ENCODE results near the gene CPA5.

The CPA5 gene

GRCh38 chr7:130332259-130333053, 12.2 kb upstream of the CPA5 start:
- no peak for DNase-seq (ENCODE audit: low read depth in 1 of 2, low spot score in 1 of 2)

- no peak for DNase-seq (ENCODE audit: low read depth in 1 of 2, low spot score in 1 of 2)
These were observed 10.8 kb upstream of the CPA5 start for GRCh38 chr7:130333832-130334231.

- no peak for DNase-seq (ENCODE audit: low read depth in 1 of 2, low spot score in 1 of 2)
These were observed 10.3 kb upstream of the CPA5 start for GRCh38 chr7:130334274-130334673.

GRCh38 chr7:130337410-130337971, 7.1 kb upstream of the CPA5 start:
- no peak for DNase-seq (ENCODE audit: low read depth in 1 of 2, low spot score in 1 of 2)

GRCh38 chr7:130338233-130338632, 6.4 kb upstream of the CPA5 start:
- no peak for DNase-seq (ENCODE audit: low read depth in 1 of 2, low spot score in 1 of 2)

- DNase-seq (ENCODE audit: low read depth in 1 of 2, low spot score in 1 of 2) = no peak
These were observed 2.7 kb upstream of the CPA5 start for GRCh38 chr7:130341882-130342281.

GRCh38 chr7:130342701-130343380, 1.8 kb upstream of the CPA5 start:
- DNase-seq (ENCODE audit: low read depth in 1 of 2, low spot score in 1 of 2) = no peak

- no peak for DNase-seq (ENCODE audit: low read depth in 1 of 2, low spot score in 1 of 2)
These were observed 520 bp downstream of the CPA5 start for GRCh38 chr7:130345136-130345535.

GRCh38 chr7:130345725-130346124, 1.1 kb downstream of the CPA5 start:
- DNase-seq (ENCODE audit: low read depth in 1 of 2, low spot score in 1 of 2) = no peak

GRCh38 chr7:130346177-130346905, 1.7 kb downstream of the CPA5 start:
- no peak for DNase-seq (ENCODE audit: low read depth in 1 of 2, low spot score in 1 of 2)

- DNase-seq (ENCODE audit: low read depth in 1 of 2, low spot score in 1 of 2) = no peak
These were observed 2.3 kb downstream of the CPA5 start for GRCh38 chr7:130346941-130347340.

GRCh38 chr7:130349911-130350782, 5.5 kb downstream of the CPA5 start:
- no peak for DNase-seq (ENCODE audit: low read depth in 1 of 2, low spot score in 1 of 2)

- DNase-seq (ENCODE audit: low read depth in 1 of 2, low spot score in 1 of 2) = no peak
These were observed 6.6 kb downstream of the CPA5 start for GRCh38 chr7:130350945-130351790.

- no peak for DNase-seq (ENCODE audit: low read depth in 1 of 2, low spot score in 1 of 2)
These were observed 7.1 kb downstream of the CPA5 start for GRCh38 chr7:130351791-130352090.

- no peak for DNase-seq (ENCODE audit: low read depth in 1 of 2, low spot score in 1 of 2)
These were observed 7.8 kb downstream of the CPA5 start for GRCh38 chr7:130352194-130353074.

GRCh38 chr7:130353196-130353595, 8.6 kb downstream of the CPA5 start:
- DNase-seq (ENCODE audit: low read depth in 1 of 2, low spot score in 1 of 2) = no peak

- DNase-seq (ENCODE audit: low read depth in 1 of 2, low spot score in 1 of 2) = no peak
These were observed 11.7 kb downstream of the CPA5 start for GRCh38 chr7:130356121-130356875.

GRCh38 chr7:130356876-130357611, 12.4 kb downstream of the CPA5 start:
- no peak for DNase-seq (ENCODE audit: low read depth in 1 of 2, low spot score in 1 of 2)

All from activated CD4-positive, alpha-beta T cell treated with anti-CD3 and anti-CD28 coated beads, Interleukin-2, amount 50 U/mL, for 24 hours (primary cell).